ENCODE data around the gene MINAR1.

MINAR1 gene

GRCh38 chr15:79433276-79433990 is 1.3 kb downstream of the MINAR1 start:
- Histone ChIP-seq H2AFZ (ENCODE audit: low read length) (no peak overlapping the region), H3K4me2 (ENCODE audit: low read depth, low read length, poor library complexity, severe bottlenecking) (no peak overlapping the region), H4K20me1 (ENCODE audit: insufficient read depth, low read length, poor library complexity, severe bottlenecking) (no peaks in the 10 kb centered on the region), H3K79me2 (ENCODE audit: insufficient read depth, low read length) (no peaks in the 10 kb centered on the region), H3K9me2 (replicated peaks; ENCODE audit: low read depth, low read length) (no peaks in the 10 kb centered on the region), H3F3A (ENCODE audit: low read depth) (no peaks in the 10 kb centered on the region), H3K9me3 (ENCODE audit: insufficient read depth, low read depth, low read length) (no peaks in the 10 kb centered on the region), H3K4me1 (ENCODE audit: insufficient read depth, low read length, poor library complexity, severe bottlenecking) (no peaks in the 10 kb centered on the region), H3K9ac (ENCODE audit: low read depth, low read length, poor library complexity, severe bottlenecking) (no peak overlapping the region), H3K36me3 (ENCODE audit: insufficient read depth, low read length) (no peaks in the 10 kb centered on the region), H3K27me3 (ENCODE audit: insufficient read depth, low read length, poor library complexity, severe bottlenecking) (no peaks in the 10 kb centered on the region), H3K4me3 (ENCODE audit: low read length, poor library complexity, severe bottlenecking) (no peak overlapping the region)
- no peak for TF ChIP-seq EZH2phosphoT487 (IDR thresholded peaks at IDR 0.05; ENCODE audit: borderline replicate concordance)
- TF ChIP-seq CTCF (conservative IDR thresholded peaks at IDR 0.05; ENCODE audit: low read length) = no peak

DNA sequence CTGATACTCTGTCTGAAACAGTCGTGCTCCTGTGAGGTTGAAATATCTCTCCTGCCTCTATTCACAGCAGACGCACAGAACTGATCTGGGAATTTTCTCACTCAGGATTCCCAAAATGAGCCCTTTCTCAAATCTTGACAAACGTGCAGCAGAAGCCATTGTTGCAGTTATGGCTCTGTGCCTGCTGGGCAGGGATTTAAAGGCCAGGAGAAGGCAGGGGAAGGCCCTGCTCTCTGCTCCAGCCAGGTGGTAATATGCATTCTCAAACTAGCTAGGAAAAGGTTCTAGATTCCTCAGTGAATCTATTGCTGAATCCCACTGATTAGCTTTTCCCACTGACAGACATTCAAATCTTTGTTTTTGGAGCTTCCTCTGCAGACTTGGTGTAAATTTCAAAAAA is 2.2 kb downstream of the MINAR1 start:
- Histone ChIP-seq H3K79me2 (ENCODE audit: insufficient read depth, low read length) (no peaks in the 10 kb centered on the region), H3F3A (ENCODE audit: low read depth) (no peaks in the 10 kb centered on the region), H3K36me3 (ENCODE audit: insufficient read depth, low read length) (no peaks in the 10 kb centered on the region), H4K20me1 (ENCODE audit: insufficient read depth, low read length, poor library complexity, severe bottlenecking) (no peaks in the 10 kb centered on the region), H2AFZ (ENCODE audit: low read length) (no peak overlapping the region), H3K27me3 (ENCODE audit: insufficient read depth, low read length, poor library complexity, severe bottlenecking) (no peaks in the 10 kb centered on the region), H3K4me3 (ENCODE audit: low read length, poor library complexity, severe bottlenecking) (no peak overlapping the region), H3K4me1 (ENCODE audit: insufficient read depth, low read length, poor library complexity, severe bottlenecking) (no peaks in the 10 kb centered on the region), H3K9me2 (replicated peaks; ENCODE audit: low read depth, low read length) (no peaks in the 10 kb centered on the region), H3K9me3 (ENCODE audit: insufficient read depth, low read depth, low read length) (no peaks in the 10 kb centered on the region), H3K9ac (ENCODE audit: low read depth, low read length, poor library complexity, severe bottlenecking) (no peak overlapping the region), H3K4me2 (ENCODE audit: low read depth, low read length, poor library complexity, severe bottlenecking) (no peak overlapping the region)
- TF ChIP-seq EZH2phosphoT487 (IDR thresholded peaks at IDR 0.05; ENCODE audit: borderline replicate concordance) (no peak), CTCF (conservative IDR thresholded peaks at IDR 0.05; ENCODE audit: low read length) (no peak)

GRCh38 chr15:79436037-79436780 is 4.1 kb downstream of the MINAR1 start:
- H3K9ac ChIP-seq (ENCODE audit: low read depth, low read length, poor library complexity, severe bottlenecking) = no peak overlapping the region
- no peak overlapping the region for H2AFZ ChIP-seq (ENCODE audit: low read length)
- H3K27me3 ChIP-seq (ENCODE audit: insufficient read depth, low read length, poor library complexity, severe bottlenecking) = no peaks in the 10 kb centered on the region
- no peak overlapping the region for H3K4me3 ChIP-seq (ENCODE audit: low read length, poor library complexity, severe bottlenecking)
- H3K9me3 ChIP-seq (ENCODE audit: insufficient read depth, low read depth, low read length) = no peaks in the 10 kb centered on the region
- H3K4me2 ChIP-seq (ENCODE audit: low read depth, low read length, poor library complexity, severe bottlenecking) = no peak overlapping the region
- H3K79me2 ChIP-seq (ENCODE audit: insufficient read depth, low read length) = no peaks in the 10 kb centered on the region
- H3K4me1 ChIP-seq (ENCODE audit: insufficient read depth, low read length, poor library complexity, severe bottlenecking) = no peaks in the 10 kb centered on the region
- TF ChIP-seq CTCF (conservative IDR thresholded peaks at IDR 0.05; ENCODE audit: low read length) = no peak
- H4K20me1 ChIP-seq (ENCODE audit: insufficient read depth, low read length, poor library complexity, severe bottlenecking) = no peaks in the 10 kb centered on the region
- H3K36me3 ChIP-seq (ENCODE audit: insufficient read depth, low read length) = no peaks in the 10 kb centered on the region
- no peaks in the 10 kb centered on the region for H3F3A ChIP-seq (ENCODE audit: low read depth)
- H3K9me2 ChIP-seq (replicated peaks; ENCODE audit: low read depth, low read length) = no peaks in the 10 kb centered on the region
